GM03348 (cell line): Measurements from ENCODE around the gene PLPP6.
A peak's percentile ranks its signal among the peaks of the same experiment; 100 is the strongest.
"Not testable (repeated sequence)": the region's sequence is repeated elsewhere in the genome, so short reads cannot be mapped to it uniquely, and the experiment has no call there.

ENCODE experiments used
- DNase-seq: peaks from one replicate; pipeline ENCODE4 v3.0.0; 2012; ENCODE audit warnings: low spot score

The PLPP6 gene

GRCh38 chr9:4662108-4662988 is at the start of gene PLPP6:
PLPP6 (plus strand) TSS chr9:4662294; CDS start chr9:4662376, 82 bp downstream.
- DNase-seq = peak; percentile 93

GRCh38 chr9:4614627-4615026 is 47.5 kb upstream of the PLPP6 start:
- DNase-seq = no peak

- peak; percentile 86 for DNase-seq
These were observed 46.8 kb upstream of the PLPP6 start for GRCh38 chr9:4615251-4615650.

GRCh38 chr9:4615778-4616177 is 46.3 kb upstream of the PLPP6 start:
- DNase-seq = no peak

- no peak for DNase-seq
These were observed 44.3 kb upstream of the PLPP6 start for GRCh38 chr9:4617752-4618151.

GRCh38 chr9:4618700-4619099 is 43.4 kb upstream of the PLPP6 start:
- no peak for DNase-seq

GRCh38 chr9:4620057-4620765 is 41.9 kb upstream of the PLPP6 start:
- DNase-seq = no peak

GRCh38 chr9:4620881-4621555 is 41.1 kb upstream of the PLPP6 start:
- DNase-seq = peak; percentile 44

GRCh38 chr9:4622016-4622415 is 40.1 kb upstream of the PLPP6 start:
- DNase-seq = no peak

- DNase-seq = no peak
These were observed 31.3 kb upstream of the PLPP6 start for GRCh38 chr9:4630836-4631235.

- DNase-seq = no peak
These were observed 23.1 kb upstream of the PLPP6 start for GRCh38 chr9:4638968-4639367.

GRCh38 chr9:4639420-4639819 is 22.7 kb upstream of the PLPP6 start:
- no peak for DNase-seq

GRCh38 chr9:4640027-4640426 is 22.1 kb upstream of the PLPP6 start:
- DNase-seq = peak; percentile 43

- DNase-seq = no peak
These were observed 19.7 kb upstream of the PLPP6 start for GRCh38 chr9:4642351-4642750.

- no peak for DNase-seq
These were observed 8.0 kb upstream of the PLPP6 start for GRCh38 chr9:4654084-4654483.

- no peak for DNase-seq
These were observed 7.6 kb upstream of the PLPP6 start for GRCh38 chr9:4654538-4654937.

GRCh38 chr9:4656196-4656595 is 5.9 kb upstream of the PLPP6 start:
- DNase-seq = not testable (repeated sequence)

- DNase-seq = no peak
These were observed 5.5 kb upstream of the PLPP6 start for GRCh38 chr9:4656621-4657020.

- DNase-seq = no peak
These were observed 4.5 kb upstream of the PLPP6 start for GRCh38 chr9:4657426-4658159.

GRCh38 chr9:4660665-4661064 is 1.4 kb upstream of the PLPP6 start:
- DNase-seq = not testable (repeated sequence)

- DNase-seq = peak; percentile 21
These were observed 929 bp upstream of the PLPP6 start for GRCh38 chr9:4661165-4661564.

GRCh38 chr9:4661611-4662010 is 483 bp upstream of the PLPP6 start:
- DNase-seq = no peak
